GM11168 (cell line): ENCODE measurements around the gene AGPS.
"Not testable (repeated sequence)": the region's sequence is repeated elsewhere in the genome, so short reads cannot be mapped to it uniquely, and the experiment has no call there.

Experiments used
- in situ Hi-C: fragments of 300-500 bp; cut with MboI; formaldehyde crosslinking; loops from one replicate; pipeline ENCODE4 v1.12.0; 2022; ENCODE audit warnings: low sequenced_read_pairs; ENCODE audit not compliant: unreplicated experiment

Gene AGPS

GRCh38 chr2:177392373-177393202, at the start of gene AGPS:
TSS of gene AGPS (plus strand) at chr2:177392773. CDS start at chr2:177392790, 17 bp downstream.
- in situ Hi-C loops, result no loop called here

DNA sequence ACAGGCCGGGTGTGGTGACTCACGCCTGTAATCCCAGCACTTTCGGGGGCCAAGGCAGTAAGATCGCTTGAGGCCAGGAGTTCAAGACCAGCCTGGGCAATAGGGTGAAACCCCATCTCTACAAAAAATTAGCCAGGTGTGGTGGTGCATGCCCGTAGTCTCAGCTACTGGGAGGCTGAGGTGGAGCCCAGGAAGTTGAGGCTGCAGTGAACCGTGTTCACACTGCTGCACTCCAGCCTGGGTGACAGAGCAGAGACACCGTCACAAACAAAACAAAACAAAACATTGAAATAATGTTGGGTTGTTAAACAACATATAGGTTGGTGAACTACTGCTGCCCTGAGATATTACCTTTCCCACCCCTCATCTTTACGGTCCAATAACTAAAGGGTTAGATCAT, 48.8 kb upstream of the AGPS start:
- in situ Hi-C loops, result loop anchor here (10.0 kb wide), 1 partner anchor 71 kb away; no protein-coding TSS in a partner anchor

DNA sequence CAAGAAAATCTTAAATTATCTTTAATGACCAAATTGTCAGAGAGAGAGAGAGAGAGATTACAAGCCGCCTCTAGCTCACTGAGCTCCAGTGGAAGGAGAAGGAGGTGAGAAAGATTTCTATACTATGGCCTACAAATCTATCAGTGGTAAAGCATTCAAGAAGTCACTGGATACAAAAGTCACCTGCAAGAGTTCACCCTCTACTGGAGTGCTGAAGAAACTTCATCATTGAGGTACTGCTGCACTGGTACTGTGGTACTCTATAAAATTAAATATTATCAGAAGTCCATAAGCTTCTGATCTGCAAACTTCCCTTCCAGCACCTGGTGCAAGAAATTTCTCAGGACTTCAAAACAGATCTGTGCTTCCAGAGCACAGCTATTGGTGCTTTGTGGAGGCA, 48.3 kb upstream of the AGPS start:
- in situ Hi-C loops, result loop anchor here (10.0 kb wide), 1 partner anchor 70 kb away; no protein-coding TSS in a partner anchor

GRCh38 chr2:177346192-177346591, 46.4 kb upstream of the AGPS start:
- in situ Hi-C loops, result loop anchor here (10.0 kb wide), 1 partner anchor 69 kb away; no protein-coding TSS in a partner anchor

- in situ Hi-C loops, result loop anchor here (10.0 kb wide), 1 partner anchor 67 kb away; no protein-coding TSS in a partner anchor
Observed at GRCh38 chr2:177347570-177347969, 45.0 kb upstream of the AGPS start.

GRCh38 chr2:177348118-177348654, 44.4 kb upstream of the AGPS start:
- in situ Hi-C loops, result loop anchor here (10.0 kb wide), 1 partner anchor 67 kb away; no protein-coding TSS in a partner anchor

DNA sequence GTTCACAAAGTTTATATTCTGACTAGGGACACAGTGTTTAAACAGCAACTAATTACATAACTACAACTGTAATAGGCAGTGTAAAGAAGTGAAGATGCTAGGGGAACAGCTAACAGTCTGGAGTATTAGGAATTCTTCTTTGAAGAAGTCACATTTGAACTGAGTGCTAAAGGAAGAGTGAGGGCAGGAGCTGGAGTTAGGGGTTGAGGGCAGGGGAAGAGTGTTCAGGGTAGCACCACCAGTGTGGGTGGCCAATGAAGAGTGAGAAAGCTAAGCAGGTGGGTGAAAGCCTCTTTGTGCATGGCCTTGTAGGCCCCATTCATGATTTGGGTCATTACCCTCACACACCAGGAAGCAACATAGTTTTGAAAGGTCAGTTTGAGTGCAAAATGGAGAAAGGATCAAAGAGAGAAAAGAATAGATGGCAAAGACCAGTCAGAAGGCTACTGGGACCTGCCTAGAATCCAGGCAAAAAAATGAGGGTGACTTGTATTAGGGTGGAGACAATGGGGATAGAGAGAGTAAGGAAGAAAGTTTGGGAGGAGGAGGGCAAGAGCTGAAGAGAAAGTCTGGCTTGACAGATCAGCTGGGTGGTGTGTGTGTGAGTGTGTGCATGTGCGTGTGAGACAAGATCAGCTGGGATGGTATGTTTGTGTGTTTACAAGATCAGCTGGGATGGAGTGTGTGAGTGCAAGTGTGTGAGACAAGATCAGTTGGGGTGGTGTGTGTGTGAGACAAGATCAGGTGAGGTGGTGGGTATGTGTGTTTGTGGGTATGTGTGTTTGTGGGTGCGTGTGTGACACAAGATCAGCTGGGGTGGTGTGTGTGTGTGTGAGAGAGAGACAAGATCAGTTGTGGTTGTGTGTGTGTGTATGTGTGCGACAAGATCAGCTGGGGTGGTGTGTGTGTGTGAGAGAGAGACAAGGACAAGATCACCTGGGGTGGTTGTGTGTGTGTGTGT, 43.6 kb upstream of the AGPS start:
- in situ Hi-C loops, result loop anchor here (10.0 kb wide), 1 partner anchor 66 kb away; no protein-coding TSS in a partner anchor

DNA sequence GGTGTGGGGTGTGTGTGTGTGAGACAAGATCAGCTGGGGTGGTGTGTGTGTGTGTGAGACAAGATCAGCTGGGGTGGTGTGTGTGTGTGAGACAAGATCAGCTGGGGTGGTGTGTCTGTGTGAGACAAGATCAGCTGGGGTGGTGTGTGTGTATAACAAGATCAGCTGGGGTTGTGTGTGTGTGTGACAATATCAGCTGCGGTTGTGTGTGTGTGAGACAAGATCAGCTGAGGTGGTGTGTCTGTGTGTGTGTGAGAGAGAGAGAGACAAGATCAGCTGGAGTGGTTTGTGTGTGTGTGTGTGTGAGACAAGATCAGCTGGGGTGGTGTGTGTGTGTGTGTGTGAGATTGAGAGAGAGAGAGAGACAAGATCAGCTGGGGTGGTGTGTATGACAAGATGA, 41.9 kb upstream of the AGPS start:
- in situ Hi-C loops, result not testable (repeated sequence)

DNA sequence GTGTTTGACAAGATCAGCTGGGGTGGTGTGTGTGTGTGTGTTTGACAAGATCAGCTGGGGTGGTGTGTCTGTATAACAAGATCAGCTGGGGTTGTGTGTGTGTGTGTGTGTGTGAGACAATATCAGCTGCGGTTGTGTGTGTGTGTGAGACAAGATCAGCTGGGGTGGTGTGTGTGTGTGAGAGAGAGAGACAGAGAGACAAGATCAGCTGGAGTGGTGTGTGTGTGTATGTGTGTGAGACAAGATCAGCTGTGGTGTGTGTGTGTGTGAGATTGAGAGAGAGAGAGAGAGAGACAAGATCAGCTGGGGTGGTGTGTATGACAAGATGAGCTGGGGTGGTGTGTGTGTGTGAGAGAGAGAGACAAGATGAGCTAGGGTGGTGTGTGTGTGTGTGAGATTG, 41.5 kb upstream of the AGPS start:
- in situ Hi-C loops, result not testable (repeated sequence)

DNA sequence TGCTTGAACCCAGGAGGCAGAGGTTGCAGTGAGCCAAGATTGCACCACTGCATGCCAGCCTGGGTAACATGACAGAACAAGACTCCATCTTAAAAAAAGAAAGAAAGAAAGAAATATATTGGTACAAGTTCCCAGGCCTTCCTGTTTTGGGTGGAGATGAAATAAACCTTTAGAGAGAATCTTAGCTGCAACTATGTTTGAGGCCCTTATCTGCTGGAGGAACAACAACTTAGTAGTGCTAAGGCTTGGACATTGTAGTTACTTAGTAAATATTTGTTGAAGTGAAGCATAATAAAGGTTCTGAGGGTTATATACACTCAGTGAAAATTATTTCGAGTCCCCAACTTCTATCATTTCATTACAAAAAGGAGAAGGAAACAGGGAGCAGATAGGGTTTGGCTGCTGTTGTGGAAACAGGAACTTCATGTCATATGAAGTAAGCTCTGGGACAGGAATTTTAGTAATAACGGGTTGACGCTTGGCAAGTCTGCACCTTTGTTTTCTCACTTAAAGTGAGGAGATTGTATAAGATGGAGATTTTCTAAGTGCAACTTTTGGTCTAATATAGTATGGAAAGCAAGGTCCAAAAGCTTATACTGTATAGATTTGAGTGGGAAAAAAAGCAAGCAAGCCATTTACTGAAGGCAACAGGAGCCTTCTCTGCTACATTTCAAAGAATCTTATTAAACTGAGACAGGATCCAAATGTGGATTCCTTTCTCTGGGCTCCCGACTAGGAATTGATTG, 40.0 kb upstream of the AGPS start:
- in situ Hi-C loops, result no loop called here

DNA sequence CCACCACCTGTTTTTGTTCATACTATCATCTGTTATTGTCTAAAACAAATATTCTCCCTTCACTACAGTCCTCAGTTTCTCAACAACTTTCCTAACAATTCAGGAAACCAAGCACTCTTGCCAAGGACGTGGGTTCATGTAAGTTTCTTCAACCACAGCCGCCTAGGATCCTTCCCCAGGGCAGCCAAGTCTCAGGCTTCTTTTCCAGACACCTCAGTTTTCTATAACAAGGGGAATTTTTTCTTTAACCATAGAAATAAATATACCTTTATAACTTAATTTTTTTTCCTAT, 39.4 kb upstream of the AGPS start:
- in situ Hi-C loops, result no loop called here

DNA sequence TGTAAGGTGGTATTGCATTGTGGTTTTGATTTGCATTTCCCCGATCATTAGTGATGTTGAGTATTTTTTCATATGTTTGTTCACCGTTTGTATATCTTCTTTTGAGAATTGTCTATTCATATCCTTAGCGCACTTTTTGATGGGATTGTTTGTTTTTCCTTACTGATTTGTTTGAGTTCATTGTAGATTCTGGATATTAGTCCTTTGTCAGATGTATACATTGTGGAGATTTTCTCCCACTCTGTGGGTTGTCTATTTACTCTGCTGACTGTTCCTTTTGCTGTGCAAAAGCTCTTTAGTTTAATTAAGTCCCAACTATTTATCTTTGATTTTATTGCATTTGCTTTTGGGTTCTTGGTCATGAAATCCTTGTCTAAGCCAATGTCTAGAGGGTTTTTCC, 38.0 kb upstream of the AGPS start:
- in situ Hi-C loops, result not testable (repeated sequence)

DNA sequence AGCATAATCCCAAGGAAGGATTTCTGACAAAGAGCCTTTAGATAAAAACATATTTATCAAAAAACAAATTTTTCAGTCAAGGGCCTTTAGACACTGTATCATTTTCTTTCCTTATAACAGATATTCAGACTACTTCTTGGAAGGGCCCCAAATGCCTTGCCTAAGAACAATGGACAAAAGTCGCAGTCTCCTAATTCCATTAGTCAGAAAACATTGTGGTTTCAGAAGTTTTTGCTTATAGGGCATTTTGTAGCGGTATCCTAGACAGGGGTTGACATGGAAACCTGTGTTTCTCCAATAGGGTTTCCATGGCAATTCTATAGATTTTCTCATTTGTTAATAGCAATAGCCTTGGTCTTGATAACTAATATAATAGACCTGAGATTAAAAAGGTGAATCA, 36.7 kb upstream of the AGPS start:
- in situ Hi-C loops, result no loop called here

GRCh38 chr2:177359836-177360595, 32.6 kb upstream of the AGPS start:
- in situ Hi-C loops, result no loop called here

DNA sequence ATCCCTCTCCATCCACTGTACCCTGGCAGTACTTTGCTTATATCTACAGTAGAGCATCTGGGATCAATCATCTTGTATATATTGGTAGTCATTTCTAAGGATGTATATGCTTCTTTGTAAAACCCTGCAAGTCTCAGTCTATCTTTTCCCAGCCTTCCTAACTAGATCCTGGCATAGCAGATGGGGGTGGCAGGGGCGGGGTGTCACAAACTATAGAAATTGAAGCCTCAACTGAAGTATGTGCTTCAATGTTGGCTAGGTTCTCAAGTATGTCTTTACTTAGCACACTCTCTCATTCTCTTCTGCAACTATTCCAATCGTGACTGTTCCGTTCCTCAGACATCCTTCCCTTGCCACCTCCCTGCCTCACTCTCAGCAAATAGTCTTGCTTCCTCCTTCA, 30.1 kb upstream of the AGPS start:
- in situ Hi-C loops, result no loop called here

- in situ Hi-C loops, result no loop called here
Observed at GRCh38 chr2:177363332-177363731, 29.2 kb upstream of the AGPS start.

- in situ Hi-C loops, result not testable (repeated sequence)
Observed at GRCh38 chr2:177365764-177366163, 26.8 kb upstream of the AGPS start.

DNA sequence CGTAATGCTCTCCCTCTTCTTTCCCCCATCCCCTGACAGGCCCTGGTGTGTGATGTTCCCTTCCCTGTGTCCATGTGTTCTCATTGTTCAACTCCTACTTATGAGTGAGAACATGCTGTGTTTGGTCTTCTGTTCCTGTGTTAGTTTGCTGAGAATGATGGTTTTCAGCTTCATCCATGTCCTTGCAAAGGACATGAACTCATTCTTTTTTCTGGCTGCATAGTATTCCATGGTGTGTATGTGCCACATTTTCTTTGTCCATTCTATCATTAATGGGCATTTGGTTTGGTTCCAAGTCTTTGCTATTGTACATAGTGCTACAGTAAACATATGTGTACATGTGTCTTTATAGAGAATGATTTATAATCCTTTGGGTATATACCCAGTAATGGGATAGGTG, 24.6 kb upstream of the AGPS start:
- in situ Hi-C loops, result not testable (repeated sequence)

- in situ Hi-C loops, result no loop called here
Observed at GRCh38 chr2:177379354-177379753, 13.2 kb upstream of the AGPS start.
